Thoracic aorta (tissue), 2 donors: ENCODE measurements around the gene FUT6. TPM values are rescaled to one million over a fixed set of nuclear protein-coding genes. Genes with fewer than 3 reads are reported as not detected.

ENCODE experiments used
- ATAC-seq: fragments of 150-250 bp; one replicate; pipeline ENCODE4 v1.8.0; 2017; ENCODE audit warnings: low read depth; ENCODE audit not compliant: insufficient number of reproducible peaks, low FRiP score
- DNase-seq: peaks from one replicate; pipeline ENCODE4 v3.0.0-alpha.2; 2020; ENCODE audit warnings: low spot score
- H3K27ac ChIP-seq, 2 donors: fragments of 200-600 bp; sonication (generic); 1 replicate in 1 of 2; 2 replicates in 1 of 2; pipeline ENCODE4 v1.5.1; 2016; ENCODE audit warnings: mild to moderate bottlenecking in 2 of 2, moderate library complexity in 2 of 2
- H3K27me3 ChIP-seq: fragments of 200-600 bp; sonication (generic); replicated peaks from 2 replicates; pipeline ENCODE4 v1.6.0; 2016; ENCODE audit warnings: mild to moderate bottlenecking; ENCODE audit not compliant: insufficient read depth
- H3K36me3 ChIP-seq: fragments of 200-600 bp; sonication (generic); one replicate; pipeline ENCODE4 v1.5.1; 2016
- H3K4me1 ChIP-seq, 2 donors: fragments of 200-600 bp; sonication (generic); 1 replicate in 1 of 2; 2 replicates in 1 of 2; pipeline versions ENCODE4 v1.5.1 to v1.6.0; 2016; ENCODE audit warnings: low read depth in 2 of 2, mild to moderate bottlenecking in 1 of 2; ENCODE audit not compliant: control insufficient read depth in 1 of 2
- H3K4me3 ChIP-seq: fragments of 200-600 bp; sonication (generic); 2 replicates; pipeline ENCODE4 v1.5.1; 2016; ENCODE audit warnings: mild to moderate bottlenecking
- H3K9me3 ChIP-seq: fragments of 200-600 bp; sonication (generic); 2 replicates; pipeline ENCODE4 v1.5.1; 2016
- total RNA-seq, 2 donors: library from RNA; depleted of rRNA; stranded (reverse); fragments of >200 nt; gene quantifications; one replicate each; pipeline versions ENCODE4 v1.1.0 to v1.2.3, GENCODE V29; 2016
- TF ChIP-seq, protein P1 (sequence below): fragments of 200-600 bp; sonication (generic); IDR thresholded peaks from one replicate; pipeline ENCODE4 v1.5.1; 2019; ENCODE audit warnings: antibody characterized with exemption

FUT6 gene
- total RNA-seq, 2 donors from 2014 or later, result not detected

DNA sequence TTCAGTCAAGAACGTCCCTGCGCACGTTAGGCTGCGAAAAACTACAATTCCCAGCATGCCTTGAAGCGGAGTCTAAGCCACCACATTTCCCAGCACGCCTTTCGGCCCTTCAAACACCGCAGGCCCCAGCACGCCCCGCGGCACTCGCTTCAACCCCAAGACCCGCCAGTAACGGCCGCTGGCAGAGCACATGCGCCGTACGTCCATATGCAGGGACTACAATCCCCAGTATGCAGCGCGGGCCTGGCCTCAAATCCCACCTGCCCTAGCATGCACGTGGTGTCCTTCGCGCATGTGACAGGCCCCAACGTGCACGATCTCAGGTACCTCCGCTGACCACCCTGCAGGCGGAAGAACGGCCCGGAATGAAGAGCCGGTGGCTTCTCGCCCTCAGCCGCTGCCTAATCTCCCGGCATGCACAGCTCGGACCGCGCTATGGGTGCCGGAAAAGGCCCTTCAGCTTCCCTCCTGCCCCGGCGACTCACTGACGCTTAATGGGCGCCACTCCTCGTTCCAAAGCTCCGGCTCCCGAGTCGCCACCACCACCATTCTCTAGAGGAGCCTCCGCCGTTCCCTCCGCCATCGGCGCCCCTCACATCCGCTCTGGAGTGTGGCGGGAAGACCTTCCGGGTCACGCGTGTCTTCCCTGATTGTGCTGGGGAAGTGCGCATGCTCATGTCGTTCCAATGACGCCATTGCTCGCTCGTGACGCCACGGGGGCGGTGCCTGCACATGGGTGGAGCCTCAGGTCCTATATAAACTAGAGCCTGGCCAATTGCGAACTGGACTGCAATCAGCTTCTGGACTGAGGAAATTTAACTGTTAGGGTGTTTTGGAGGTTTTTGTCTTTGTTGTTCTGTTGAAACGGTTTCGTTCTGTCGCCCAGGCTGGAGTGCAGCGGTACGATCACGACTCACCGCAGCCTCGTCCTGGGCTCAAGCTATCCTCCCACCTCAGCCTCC, 48.7 kb downstream of the FUT6 start, which contains the start of gene DUS3L:
TSS of gene DUS3L (minus strand) at position 605 of the 962 bp plus-strand sequence. CDS start at position 583, 22 bp downstream.
- peak; percentile 88 for ATAC-seq
- TF ChIP-seq, protein P1, sequence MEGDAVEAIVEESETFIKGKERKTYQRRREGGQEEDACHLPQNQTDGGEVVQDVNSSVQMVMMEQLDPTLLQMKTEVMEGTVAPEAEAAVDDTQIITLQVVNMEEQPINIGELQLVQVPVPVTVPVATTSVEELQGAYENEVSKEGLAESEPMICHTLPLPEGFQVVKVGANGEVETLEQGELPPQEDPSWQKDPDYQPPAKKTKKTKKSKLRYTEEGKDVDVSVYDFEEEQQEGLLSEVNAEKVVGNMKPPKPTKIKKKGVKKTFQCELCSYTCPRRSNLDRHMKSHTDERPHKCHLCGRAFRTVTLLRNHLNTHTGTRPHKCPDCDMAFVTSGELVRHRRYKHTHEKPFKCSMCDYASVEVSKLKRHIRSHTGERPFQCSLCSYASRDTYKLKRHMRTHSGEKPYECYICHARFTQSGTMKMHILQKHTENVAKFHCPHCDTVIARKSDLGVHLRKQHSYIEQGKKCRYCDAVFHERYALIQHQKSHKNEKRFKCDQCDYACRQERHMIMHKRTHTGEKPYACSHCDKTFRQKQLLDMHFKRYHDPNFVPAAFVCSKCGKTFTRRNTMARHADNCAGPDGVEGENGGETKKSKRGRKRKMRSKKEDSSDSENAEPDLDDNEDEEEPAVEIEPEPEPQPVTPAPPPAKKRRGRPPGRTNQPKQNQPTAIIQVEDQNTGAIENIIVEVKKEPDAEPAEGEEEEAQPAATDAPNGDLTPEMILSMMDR, result no peak
- Histone ChIP-seq H3K27me3 (no peaks in the 10 kb centered on the region), H3K4me1 (peaks cover 5 to 6% of the 10 kb centered on the region in 2 donors), H3K36me3 (peaks cover 29% of the 10 kb centered on the region), H3K4me3 (peak within 1 kb of the TSS; percentile 81), H3K27ac (peak within 1 kb of the TSS; percentile 89 to 93), H3K9me3 (no peaks in the 10 kb centered on the region)
- peak; percentile 90 for DNase-seq

GRCh38 chr19:5789886-5790558, 49.5 kb downstream of the FUT6 start:
- peaks cover 36% of the 10 kb centered on the region for H3K36me3 ChIP-seq
- H3K27me3 ChIP-seq, result no peaks in the 10 kb centered on the region
- H3K27ac ChIP-seq, result peak overlapping the region; percentile 89 to 93
- H3K4me1 ChIP-seq, result peaks cover 5 to 6% of the 10 kb centered on the region in 2 donors
- TF ChIP-seq, protein P1, result no peak
- no peaks in the 10 kb centered on the region for H3K9me3 ChIP-seq
- ATAC-seq (no peak), DNase-seq (no peak)
- H3K4me3 ChIP-seq, result peak overlapping the region; percentile 81

GRCh38 chr19:5789351-5789761, 50.1 kb downstream of the FUT6 start:
- Histone ChIP-seq H3K4me1 (peaks cover 5 to 6% of the 10 kb centered on the region in 2 donors), H3K4me3 (no peak overlapping the region), H3K36me3 (peaks cover 40% of the 10 kb centered on the region), H3K27ac (no peak overlapping the region), H3K9me3 (no peaks in the 10 kb centered on the region), H3K27me3 (no peaks in the 10 kb centered on the region)
- no peak for ATAC-seq
- TF ChIP-seq, protein P1, result no peak
- no peak for DNase-seq

DNA sequence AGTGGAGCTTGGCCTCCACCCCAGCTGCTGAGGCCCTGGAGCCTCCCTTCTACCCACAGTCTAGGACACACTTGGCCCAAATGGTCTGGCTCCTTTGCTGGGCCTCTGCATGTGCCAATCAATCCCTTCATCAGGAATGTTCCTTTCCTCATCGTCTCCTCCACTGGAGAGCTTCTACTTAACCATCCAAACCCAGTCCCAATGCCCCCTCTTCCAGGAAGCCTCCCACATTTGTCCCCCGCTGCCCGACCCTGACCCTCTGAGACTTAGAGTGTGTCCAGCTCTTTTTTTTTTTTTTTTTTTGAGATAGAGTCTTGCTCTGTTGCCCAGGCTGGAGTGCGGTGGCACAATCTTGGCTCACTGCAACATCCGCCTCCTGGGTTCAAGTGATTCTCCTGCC, 51.1 kb downstream of the FUT6 start:
- Histone ChIP-seq H3K27me3 (no peaks in the 10 kb centered on the region), H3K4me1 (peaks cover 5 to 6% of the 10 kb centered on the region in 2 donors), H3K9me3 (no peaks in the 10 kb centered on the region), H3K36me3 (peaks cover 40% of the 10 kb centered on the region), H3K4me3 (no peak overlapping the region), H3K27ac (no peak overlapping the region)
- DNase-seq (no peak), ATAC-seq (no peak)
- TF ChIP-seq, protein P1, result no peak
